CD4-positive, alpha-beta T cell treated with Interleukin-4 for 4 hours (primary cell): ENCODE results near the gene DTD1.

Experiments
- DNase-seq: peaks from one replicate; pipeline ENCODE4 v3.0.0-alpha.2; 2020

Gene DTD1

DNA sequence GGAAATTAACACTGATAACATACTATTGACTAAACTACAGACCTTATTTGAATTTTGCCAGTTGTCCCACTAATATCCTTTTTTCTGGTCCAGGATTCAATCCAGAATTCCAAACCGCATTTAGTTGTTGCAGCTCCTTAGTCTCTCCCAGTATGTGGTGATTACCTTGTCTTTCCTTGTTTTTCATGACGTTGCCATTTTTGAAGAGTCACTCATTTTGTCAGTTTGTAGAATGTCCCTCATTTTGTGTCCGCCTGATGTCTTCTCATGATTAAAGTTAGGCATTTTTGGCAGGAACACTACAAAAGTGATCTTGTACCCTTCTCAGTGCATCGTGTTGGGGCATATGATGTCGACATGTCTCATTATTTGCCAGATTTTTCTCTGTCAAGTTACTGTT is 33.1 kb downstream of the DTD1 start:
- no peak for DNase-seq

- DNase-seq, result no peak
Observed at GRCh38 chr20:18623156-18623910, 35.5 kb downstream of the DTD1 start.

DNA sequence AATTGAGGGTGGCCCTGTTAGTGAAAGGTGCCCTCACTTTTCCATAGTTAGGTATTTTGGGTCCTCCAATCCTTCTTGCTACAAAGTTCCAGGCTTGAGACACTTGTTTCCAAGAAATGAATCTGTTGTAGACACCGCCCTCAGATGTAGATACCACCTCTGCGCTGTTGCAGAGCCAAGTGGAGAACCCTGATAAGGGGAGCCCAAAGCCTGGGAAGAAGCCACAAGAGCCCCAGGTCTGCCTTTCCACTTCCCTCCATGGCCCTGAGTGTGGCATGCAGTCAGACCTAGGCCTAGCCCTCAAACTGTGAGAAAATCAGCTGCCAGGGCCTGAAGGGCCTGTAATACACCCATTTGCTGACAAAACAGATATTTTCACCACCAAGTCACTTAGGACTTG is 37.1 kb downstream of the DTD1 start:
- DNase-seq, result no peak

- DNase-seq, result no peak
Observed at GRCh38 chr20:18625907-18626655, 38.2 kb downstream of the DTD1 start.

DNA sequence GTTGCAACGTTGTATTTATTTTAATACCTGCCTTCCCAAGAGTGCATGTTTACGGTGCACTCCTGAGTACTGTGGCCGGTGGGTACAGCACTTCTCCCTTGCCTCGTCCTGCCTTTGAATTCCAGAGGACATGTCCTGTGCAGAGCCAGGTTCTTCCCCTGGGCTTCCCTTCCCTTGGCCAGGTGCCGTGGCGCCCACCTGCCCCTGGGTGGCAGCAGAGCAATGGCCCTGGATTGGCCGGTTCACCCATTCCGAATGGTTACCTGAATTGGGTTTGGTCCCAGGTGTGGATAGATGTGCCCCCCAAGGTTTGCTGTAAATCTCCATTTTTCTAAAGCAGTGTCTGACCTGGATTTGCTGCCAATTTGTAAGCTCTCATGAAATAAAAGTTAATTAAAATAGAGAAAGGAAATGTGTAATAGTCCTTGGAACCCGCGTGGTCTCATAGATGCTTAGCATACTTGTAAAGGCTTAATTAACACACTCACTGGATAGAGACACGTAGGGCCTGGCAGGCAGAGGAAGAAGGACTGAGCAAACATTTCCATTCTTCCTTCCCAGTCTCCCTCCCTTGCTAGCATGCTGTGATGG is 40.6 kb downstream of the DTD1 start:
- no peak for DNase-seq

- peak; percentile 42 for DNase-seq
Observed at GRCh38 chr20:18632196-18632789, 44.4 kb downstream of the DTD1 start.

GRCh38 chr20:18633411-18633810 is 45.6 kb downstream of the DTD1 start:
- no peak for DNase-seq

DNA sequence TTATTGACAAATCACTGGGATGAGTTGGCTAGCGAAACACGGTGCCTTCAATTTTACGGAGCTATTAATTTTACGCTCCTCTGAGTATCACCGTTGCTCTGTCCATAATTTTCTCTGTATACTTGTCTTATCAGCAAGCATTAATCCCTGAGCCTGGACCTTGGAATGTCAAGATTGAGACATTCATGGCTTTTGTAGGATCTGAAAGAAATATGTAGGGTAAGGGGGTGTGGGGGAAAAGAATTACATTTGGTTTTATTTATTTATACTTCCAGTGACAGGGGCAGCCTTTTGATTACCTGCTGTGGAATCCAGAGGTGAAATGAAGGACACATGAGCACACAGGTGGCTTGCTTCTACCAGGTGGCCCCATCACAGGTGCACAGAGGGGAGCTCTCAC is 46.6 kb downstream of the DTD1 start:
- no peak for DNase-seq

DNA sequence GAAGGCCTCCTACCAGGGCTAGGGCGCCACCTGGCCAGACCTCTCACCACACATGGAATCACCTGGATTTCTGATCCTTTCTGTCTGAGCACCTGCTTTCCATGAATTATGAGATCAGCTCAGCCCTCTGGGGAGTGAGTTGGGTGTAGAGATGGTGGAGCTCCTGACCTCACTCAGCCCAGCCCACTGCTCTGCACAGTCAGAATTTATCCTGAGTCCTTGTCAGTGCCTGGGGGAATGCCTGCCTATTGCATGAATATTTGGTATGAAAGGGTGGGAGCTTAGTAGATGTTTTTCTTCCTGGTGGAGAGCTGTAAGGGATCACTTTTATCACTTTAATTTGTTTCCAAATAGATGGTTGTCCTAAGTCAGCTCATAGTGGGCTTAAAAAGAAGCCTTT is 47.5 kb downstream of the DTD1 start:
- no peak for DNase-seq

DNA sequence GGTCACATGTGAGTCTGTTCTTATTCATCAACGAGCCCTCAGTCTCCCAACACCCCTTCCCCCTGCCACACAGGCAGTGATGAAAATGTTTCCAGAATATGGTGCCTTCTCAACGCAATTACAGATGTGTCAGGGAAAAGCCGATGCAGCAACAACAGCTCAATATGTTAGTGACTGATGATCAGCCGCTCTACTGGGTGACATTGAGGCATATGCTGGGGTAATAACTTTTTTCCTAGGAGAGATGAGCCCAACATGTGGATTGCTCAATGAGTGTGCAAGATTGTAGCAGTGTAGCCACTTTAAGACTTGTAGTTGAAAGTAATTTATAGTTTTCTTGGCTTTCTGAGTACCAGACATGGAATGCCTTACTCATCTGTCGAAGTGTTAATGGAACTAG is 49.4 kb downstream of the DTD1 start:
- DNase-seq, result no peak

DNA sequence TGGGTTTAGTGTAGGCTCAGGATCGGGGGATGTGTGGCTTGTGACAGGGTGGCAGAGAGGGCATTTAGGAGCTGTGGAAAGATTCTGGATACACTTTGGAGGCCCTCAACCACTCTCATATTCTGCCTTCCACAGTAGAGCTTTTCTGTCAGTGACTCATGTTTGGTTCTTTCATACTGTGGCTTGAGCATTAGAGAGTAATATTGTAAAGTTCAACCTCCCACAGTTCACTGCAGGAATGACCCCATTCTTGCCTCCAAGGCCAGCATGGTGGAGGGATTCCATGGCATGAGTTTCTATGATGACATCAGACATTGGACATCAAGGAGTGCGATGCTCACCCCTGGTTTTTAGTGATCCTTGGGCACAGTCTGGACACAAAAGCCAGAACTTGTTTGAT is 50.9 kb downstream of the DTD1 start:
- no peak for DNase-seq

DNA sequence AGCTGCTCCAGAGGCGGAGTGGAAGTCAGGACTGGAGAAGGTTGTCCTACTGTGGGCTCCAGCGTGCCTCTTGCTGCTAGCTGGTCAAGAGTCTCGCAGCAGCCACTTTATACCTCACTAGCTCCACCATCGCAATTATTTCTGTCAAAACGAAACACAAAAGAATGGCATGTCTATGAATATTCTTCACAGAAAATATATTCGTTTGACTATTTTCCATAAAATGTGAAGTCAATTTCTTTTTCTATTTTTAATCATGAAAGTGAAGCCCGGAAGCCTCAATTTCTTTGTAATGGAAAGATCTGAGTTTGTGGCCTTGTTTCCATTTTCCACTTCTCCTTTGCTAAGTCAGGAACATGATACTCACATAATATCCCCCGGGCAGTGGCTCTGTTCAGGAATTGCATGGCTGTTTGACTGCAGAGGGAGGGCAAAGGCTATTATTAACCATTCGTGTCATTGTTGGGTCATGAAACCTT is 51.7 kb downstream of the DTD1 start:
- DNase-seq, result no peak

DNA sequence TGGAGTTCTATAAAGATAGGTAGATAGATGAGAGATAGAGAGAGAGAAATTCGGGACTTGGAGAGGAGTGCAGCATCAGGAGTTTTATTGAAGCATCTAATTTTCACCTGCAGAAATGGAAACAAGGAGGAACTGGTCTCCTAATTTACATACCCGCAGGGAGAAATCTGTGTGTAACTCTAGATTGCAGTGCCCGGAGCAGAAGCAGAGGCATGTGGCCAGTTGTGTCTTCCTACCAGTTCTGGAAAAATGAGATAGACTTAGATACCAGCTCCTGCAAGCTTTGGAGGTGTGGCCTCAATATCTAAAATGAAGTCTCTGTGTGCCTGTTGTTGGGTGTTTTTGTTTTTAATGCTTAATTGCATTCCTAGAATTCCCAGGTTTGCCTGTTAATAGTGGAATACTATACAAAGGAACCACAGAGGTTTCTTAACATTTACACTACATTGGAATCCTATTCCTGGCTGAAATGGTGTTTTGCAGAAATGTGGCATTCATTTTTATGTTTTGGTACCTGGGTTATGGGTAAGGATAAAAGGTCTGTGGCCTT is 57.4 kb downstream of the DTD1 start:
- DNase-seq, result no peak

GRCh38 chr20:18645851-18646250 is 58.0 kb downstream of the DTD1 start:
- DNase-seq, result no peak

DNA sequence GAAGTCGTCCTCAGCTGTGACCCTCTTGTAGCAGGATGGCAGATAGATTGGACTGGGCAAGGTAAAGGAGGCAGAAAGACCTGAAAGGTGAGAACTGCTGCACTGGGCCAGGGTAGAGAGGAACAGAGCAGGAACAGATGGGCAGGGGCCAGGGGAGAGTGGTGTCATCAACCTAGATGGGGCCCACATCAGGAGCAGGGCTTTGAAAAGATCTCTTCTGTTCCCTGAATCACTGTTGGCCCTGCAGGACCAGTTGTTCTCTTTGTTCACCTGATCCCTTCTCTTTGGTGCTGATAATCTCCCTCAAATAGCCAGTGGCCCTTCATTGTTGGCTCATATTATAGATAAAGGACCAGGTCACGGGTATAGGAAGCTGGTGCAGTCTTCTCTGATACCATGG is 59.9 kb downstream of the DTD1 start:
- no peak for DNase-seq

DNA sequence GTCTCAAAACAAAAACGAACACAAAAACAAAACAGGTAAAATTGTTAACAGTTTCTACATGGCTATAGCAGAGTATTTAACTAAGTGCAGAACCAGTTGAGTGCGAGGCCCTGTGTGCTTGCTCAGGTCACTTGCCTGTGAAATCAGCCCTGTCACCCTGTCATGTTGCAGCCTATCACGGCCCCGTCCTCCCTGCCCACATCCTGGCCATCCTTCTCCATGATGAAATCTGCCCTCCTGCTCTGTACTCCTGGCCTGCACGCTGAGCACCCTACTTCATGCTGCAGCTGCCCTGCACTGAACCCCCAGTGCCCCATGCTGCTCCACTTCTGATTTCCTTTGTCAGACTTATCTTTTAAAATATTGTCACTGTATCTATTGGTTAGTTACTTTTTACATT is 62.4 kb downstream of the DTD1 start:
- DNase-seq, result no peak

DNA sequence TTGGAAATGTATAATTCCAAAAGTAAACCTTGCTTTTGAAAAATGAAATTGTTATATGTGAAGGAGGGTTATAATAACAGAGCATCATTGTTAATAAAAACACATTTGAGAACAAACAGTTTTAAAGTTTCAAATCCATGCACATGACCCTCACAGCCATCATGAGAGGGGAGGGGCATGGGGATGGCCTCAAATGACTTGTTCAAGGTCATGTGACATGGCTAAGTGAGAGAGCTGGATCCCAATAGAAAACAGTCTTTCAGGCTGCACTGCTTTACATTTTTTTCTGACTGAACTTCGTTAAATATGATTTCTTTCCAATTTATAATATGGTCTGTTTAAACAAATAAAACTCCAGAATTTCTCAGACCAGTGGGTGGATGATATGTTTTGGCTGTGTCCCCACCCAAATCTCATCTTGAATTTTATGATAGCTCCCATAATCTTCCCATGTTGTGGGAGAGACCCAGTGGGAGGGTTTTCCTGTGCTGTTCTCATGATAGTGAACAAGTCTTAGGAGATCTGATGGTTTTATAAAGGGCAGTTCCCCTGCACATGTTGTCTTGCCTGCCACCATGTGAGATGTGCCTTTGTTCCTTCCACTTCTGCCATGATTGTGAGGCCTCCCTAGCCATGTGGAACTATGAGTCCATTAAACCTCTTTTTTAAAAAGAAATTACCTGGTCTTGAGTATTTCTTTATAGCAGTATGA is 66.0 kb downstream of the DTD1 start:
- DNase-seq, result no peak

GRCh38 chr20:18654448-18654773 is 66.6 kb downstream of the DTD1 start:
- no peak for DNase-seq

- DNase-seq, result no peak
Observed at GRCh38 chr20:18657575-18657974, 69.7 kb downstream of the DTD1 start.

DNA sequence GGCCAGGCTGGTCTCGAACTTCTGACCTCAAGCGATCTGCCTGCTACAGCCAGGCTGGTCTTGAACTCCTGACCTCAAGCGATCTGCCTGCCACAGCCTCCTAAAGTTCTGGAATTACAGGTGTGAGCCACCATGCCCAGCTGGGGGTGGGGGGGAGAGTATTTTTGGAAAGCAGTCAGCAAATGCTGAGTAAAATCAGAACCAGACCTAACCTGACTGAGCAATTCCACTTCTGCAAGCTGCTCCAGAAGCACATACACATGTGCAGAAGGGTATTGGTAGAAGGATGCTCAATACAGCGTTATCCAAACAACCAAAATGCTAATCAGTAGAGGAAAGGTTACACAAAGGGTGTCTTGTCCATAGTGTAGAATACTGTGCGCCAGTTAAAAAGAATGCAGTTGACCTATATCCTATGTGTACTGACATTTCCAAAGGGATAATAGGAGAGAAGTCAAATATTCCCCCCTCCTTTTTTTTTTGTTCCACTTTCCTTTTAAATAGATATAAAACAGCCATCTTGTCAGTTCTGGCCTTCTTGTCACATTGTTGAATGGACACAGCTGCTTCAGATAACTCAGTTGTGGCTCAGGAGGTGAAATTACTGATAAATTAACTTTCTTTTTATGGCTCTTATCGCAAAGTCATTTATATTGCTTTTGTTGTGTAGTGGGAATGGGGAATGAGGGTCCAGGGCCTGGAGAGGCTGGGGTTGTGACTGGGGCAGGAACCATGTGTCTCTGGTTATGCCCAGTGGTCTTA is 74.6 kb downstream of the DTD1 start:
- no peak for DNase-seq

DNA sequence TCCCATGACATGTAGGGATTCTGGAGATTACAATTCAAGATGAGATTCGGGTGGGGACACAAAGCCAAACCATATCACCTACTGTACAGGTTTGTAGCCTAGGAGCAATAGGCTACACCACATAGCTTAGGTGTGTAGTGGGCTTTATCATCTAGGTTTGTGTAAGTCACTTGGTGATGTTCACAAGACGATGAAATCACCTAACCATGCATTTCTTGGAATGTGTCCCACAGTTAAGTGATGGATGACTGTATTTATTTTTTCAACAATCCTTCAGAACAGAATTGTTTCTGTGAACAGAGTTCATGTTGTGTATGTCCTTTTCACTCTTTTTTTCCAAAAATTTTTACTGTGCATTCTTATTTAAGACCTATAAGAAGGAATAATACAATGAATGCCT is 76.1 kb downstream of the DTD1 start:
- no peak for DNase-seq

DNA sequence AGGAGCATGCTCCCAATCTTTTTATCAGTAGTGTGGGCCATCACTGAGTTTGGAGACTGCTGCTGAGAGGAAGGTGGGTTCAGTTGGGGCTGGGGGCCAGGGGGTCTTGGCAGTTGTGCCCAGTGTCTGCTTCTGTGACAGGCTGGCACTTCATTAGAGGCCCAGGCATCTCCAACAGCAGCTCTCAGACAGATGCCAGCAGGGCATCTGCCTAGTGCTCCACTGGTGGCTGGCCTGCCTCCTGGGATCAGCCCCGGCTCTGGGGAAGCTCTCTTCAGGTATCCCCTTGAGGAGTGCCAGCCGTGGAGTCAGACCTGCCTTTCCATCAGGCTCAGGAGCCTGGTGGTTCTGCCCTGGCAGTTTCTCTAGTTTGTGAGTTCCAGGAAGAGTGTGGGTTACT is 77.3 kb downstream of the DTD1 start:
- DNase-seq, result no peak
